Prostate gland (tissue), 2 donors: ENCODE data around the gene TTYH3. TPM values are rescaled to one million over a fixed set of nuclear protein-coding genes. Genes with fewer than 3 reads are reported as not detected.
"Not testable (repeated sequence)": the region's sequence is repeated elsewhere in the genome, so short reads cannot be mapped to it uniquely, and the experiment has no call there.

Experiments used
- DNase-seq: peaks from one replicate; pipeline ENCODE4 v3.0.0-alpha.2; 2019; ENCODE audit warnings: low spot score
- H3K27ac ChIP-seq, 2 donors: fragments of 200-600 bp; sonication (generic); 2 replicates each; pipeline ENCODE4 v1.5.1; 2017 to 2019
- H3K27me3 ChIP-seq: fragments of 200-600 bp; sonication (generic); replicated peaks from 2 replicates; pipeline ENCODE4 v1.5.1; 2019; ENCODE audit not compliant: insufficient read depth
- H3K36me3 ChIP-seq, 2 donors: fragments of 200-600 bp; sonication (generic); 1 replicate in 1 of 2; 2 replicates in 1 of 2; pipeline versions ENCODE4 v1.5.1 to v1.8.1; 2017 to 2019
- H3K4me1 ChIP-seq: fragments of 200-600 bp; sonication (generic); replicated peaks from 2 replicates; pipeline ENCODE4 v1.5.1; 2019
- H3K4me3 ChIP-seq, 2 donors: fragments of 200-600 bp; sonication (generic); 2 replicates each; pipeline ENCODE4 v1.5.1; 2017 to 2019
- H3K9me3 ChIP-seq: fragments of 200-600 bp; sonication (generic); 2 replicates; pipeline ENCODE4 v1.5.1; 2017
- POLR2A ChIP-seq: fragments of 450-650 bp; IDR thresholded peaks from one replicate; pipeline ENCODE4 v1.6.1; 2016; ENCODE audit warnings: antibody characterized with exemption, mild to moderate bottlenecking
- POLR2AphosphoS5 ChIP-seq: sonication (generic); formaldehyde crosslinking; IDR thresholded peaks from one replicate; pipeline ENCODE4 v1.6.1; 2017; ENCODE audit warnings: antibody characterized with exemption
- WGBS: methylation state at CpG from one replicate; pipeline ENCODE4 v1.1.5; 2018; 5-methylcytosine and 5-hydroxymethylcytosine counted together
- intact Hi-C: fragments of 100-400 bp; cut with DNase I; formaldehyde crosslinking; loops from one replicate; pipeline ENCODE4 v1.14.2; 2022
- total RNA-seq, 2 donors: library from RNA; depleted of rRNA; stranded (reverse); fragments of >200 nt; gene quantifications; one replicate each; pipeline ENCODE4 v1.1.0, GENCODE V29; 2016
- TF ChIP-seq, protein P1 (sequence below), 4 experiments: fragments of 200-600 bp in 2 of 4; fragments of 450-650 bp in 2 of 4; sonication (generic) in 2 of 4; IDR thresholded peaks; 1 replicate in 3 of 4; 2 replicates in 1 of 4; pipeline ENCODE4 v1.5.1; 2016 to 2019; ENCODE audit warnings: antibody characterized with exemption in 4 of 4, mild to moderate bottlenecking in 2 of 4, moderate library complexity in 2 of 4

Gene TTYH3
- total RNA-seq, 2 donors from 2014 or later, result 30.1 to 76.2 TPM

- Histone ChIP-seq H3K27me3 (no peaks in the 10 kb centered on the region), H3K36me3 (no peaks in the 10 kb centered on the region), H3K9me3 (no peaks in the 10 kb centered on the region), H3K4me3 (no peak overlapping the region), H3K4me1 (no peaks in the 10 kb centered on the region), H3K27ac (no peak overlapping the region)
- TF ChIP-seq, protein P1, sequence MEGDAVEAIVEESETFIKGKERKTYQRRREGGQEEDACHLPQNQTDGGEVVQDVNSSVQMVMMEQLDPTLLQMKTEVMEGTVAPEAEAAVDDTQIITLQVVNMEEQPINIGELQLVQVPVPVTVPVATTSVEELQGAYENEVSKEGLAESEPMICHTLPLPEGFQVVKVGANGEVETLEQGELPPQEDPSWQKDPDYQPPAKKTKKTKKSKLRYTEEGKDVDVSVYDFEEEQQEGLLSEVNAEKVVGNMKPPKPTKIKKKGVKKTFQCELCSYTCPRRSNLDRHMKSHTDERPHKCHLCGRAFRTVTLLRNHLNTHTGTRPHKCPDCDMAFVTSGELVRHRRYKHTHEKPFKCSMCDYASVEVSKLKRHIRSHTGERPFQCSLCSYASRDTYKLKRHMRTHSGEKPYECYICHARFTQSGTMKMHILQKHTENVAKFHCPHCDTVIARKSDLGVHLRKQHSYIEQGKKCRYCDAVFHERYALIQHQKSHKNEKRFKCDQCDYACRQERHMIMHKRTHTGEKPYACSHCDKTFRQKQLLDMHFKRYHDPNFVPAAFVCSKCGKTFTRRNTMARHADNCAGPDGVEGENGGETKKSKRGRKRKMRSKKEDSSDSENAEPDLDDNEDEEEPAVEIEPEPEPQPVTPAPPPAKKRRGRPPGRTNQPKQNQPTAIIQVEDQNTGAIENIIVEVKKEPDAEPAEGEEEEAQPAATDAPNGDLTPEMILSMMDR (IDR thresholded peaks at IDR 0.05), result no peak
- no peak for TF ChIP-seq POLR2A
- no peak for TF ChIP-seq POLR2AphosphoS5
- intact Hi-C loops, result no loop called here
- DNase-seq, result no peak
These were observed 42.1 kb downstream of the TTYH3 start for GRCh38 chr7:2673934-2674333.

- H3K4me3 ChIP-seq, result no peak overlapping the region
- TF ChIP-seq, protein P1 (IDR thresholded peaks at IDR 0.05), result no peak
- TF ChIP-seq POLR2A (no peak), POLR2AphosphoS5 (no peak)
- intact Hi-C loops, result no loop called here
- H3K9me3 ChIP-seq, result no peaks in the 10 kb centered on the region
- no peaks in the 10 kb centered on the region for H3K27me3 ChIP-seq
- no peaks in the 10 kb centered on the region for H3K4me1 ChIP-seq
- no peaks in the 10 kb centered on the region for H3K36me3 ChIP-seq
- WGBS, result 73% methylated on average over 9 of the region's 9 CpGs
- H3K27ac ChIP-seq, result no peak overlapping the region
- DNase-seq, result no peak
These were observed 43.5 kb downstream of the TTYH3 start for GRCh38 chr7:2675256-2675764.

DNA sequence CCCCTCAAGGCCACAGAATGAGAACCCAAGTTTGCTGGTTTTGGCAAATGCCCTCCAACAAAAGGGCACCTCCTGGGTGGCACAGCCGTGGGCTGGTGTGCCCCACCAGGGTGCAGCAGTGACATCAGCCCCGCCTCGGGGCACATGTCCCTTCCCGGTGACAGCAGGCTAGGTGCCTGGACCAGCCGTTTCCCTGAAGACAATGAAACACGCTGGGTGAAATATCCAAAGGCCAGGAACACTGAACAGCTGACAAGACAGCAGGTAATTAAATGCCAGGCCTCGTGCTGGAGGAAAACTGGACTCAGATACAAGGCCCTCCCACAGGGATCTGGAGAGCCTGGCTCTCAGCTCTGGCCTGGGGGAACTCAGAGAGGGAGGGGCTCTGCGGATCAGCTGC, 44.8 kb downstream of the TTYH3 start:
- 65% methylated on average over 7 of the region's 8 CpGs for WGBS
- H3K4me1 ChIP-seq, intact Hi-C loops: not testable (repeated sequence)

DNA sequence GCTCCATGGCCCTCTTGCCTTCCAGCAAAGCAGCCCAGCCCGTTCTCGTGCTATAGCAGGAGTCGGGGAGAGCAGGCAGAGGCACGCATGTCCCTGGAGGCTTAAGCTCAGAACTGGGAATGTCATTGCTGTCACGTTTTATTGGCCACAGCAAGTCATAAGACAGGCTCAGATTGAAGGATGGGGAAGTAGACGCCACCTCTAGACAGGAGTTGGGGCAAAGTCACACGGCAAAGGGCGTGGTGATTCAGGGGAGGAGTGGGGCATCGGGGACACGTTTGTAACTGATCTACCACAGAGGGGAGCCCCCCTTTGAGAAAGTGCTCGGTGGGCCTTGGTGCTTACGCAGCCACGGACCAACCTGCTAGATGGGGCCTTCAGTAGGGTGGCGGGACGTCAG, 46.7 kb downstream of the TTYH3 start:
- H3K4me1 ChIP-seq, H3K9me3 ChIP-seq, H3K27ac ChIP-seq, H3K36me3 ChIP-seq, intact Hi-C loops, H3K27me3 ChIP-seq, DNase-seq, H3K4me3 ChIP-seq: not testable (repeated sequence)
- 62% methylated on average over 10 of the region's 15 CpGs for WGBS

More for the DNA sequence above, 44.8 kb downstream of the TTYH3 start:
- DNase-seq, H3K36me3 ChIP-seq, H3K4me3 ChIP-seq, H3K9me3 ChIP-seq, H3K27ac ChIP-seq, H3K27me3 ChIP-seq: not testable (repeated sequence)

GRCh38 chr7:2679135-2680127, 47.6 kb downstream of the TTYH3 start:
- H3K4me3 ChIP-seq, H3K36me3 ChIP-seq, H3K27me3 ChIP-seq, H3K27ac ChIP-seq, DNase-seq, H3K4me1 ChIP-seq, H3K9me3 ChIP-seq: not testable (repeated sequence)
- intact Hi-C loops, result loop anchor here (5.0 kb wide), 2 partner anchors 112 to 227 kb away; no protein-coding TSS in a partner anchor
- 56% methylated on average over 52 of the region's 64 CpGs for WGBS

GRCh38 chr7:2680256-2680655, 48.5 kb downstream of the TTYH3 start:
- H3K9me3 ChIP-seq, result no peaks in the 10 kb centered on the region
- DNase-seq, result no peak
- no peak overlapping the region for H3K27ac ChIP-seq
- H3K4me1 ChIP-seq, result no peaks in the 10 kb centered on the region
- WGBS, result 95% methylated on average over 13 of the region's 13 CpGs
- intact Hi-C loops, result loop anchor here (5.0 kb wide), 2 partner anchors 113 to 228 kb away; no protein-coding TSS in a partner anchor
- no peaks in the 10 kb centered on the region for H3K27me3 ChIP-seq
- H3K4me3 ChIP-seq, result no peak overlapping the region
- no peaks in the 10 kb centered on the region for H3K36me3 ChIP-seq
- TF ChIP-seq POLR2A (no peak), POLR2AphosphoS5 (no peak)
- TF ChIP-seq, protein P1 (IDR thresholded peaks at IDR 0.05), result no peak
